Measurements from ENCODE around the gene PLXNA2.

The PLXNA2 gene

GRCh38 chr1:207996636-207997035, 247.5 kb downstream of the PLXNA2 start:
- no peak for TF ChIP-seq TAF1 (IDR thresholded peaks at IDR 0.05; ENCODE audit: borderline replicate concordance, insufficient read depth, low read length)
- TF ChIP-seq SIN3A (IDR thresholded peaks at IDR 0.05; ENCODE audit: borderline replicate concordance, insufficient read depth, low read length): no peak
- TF ChIP-seq POLR2AphosphoS5 (IDR thresholded peaks at IDR 0.05; ENCODE audit: low read depth, low read length): no peak
- no peak for TF ChIP-seq FOXP2 (optimal IDR thresholded peaks at IDR 0.05; ENCODE audit: borderline replicate concordance, extremely low read depth, extremely low read length, insufficient read depth)
- no peak for TF ChIP-seq REST (IDR thresholded peaks at IDR 0.05; ENCODE audit: insufficient read depth in 1 of 2, low read depth in 2 of 2, low read length in 2 of 2)

GRCh38 chr1:207995576-207995975, 248.6 kb downstream of the PLXNA2 start:
- TF ChIP-seq REST (IDR thresholded peaks at IDR 0.05; ENCODE audit: insufficient read depth in 1 of 2, low read depth in 2 of 2, low read length in 2 of 2): no peak
- TF ChIP-seq FOXP2 (optimal IDR thresholded peaks at IDR 0.05; ENCODE audit: borderline replicate concordance, extremely low read depth, extremely low read length, insufficient read depth): no peak

- TF ChIP-seq SIN3A (IDR thresholded peaks at IDR 0.05; ENCODE audit: borderline replicate concordance, insufficient read depth, low read length) (no peak), POLR2AphosphoS5 (IDR thresholded peaks at IDR 0.05; ENCODE audit: low read depth, low read length) (no peak), TAF1 (IDR thresholded peaks at IDR 0.05; ENCODE audit: borderline replicate concordance, insufficient read depth, low read length) (no peak), FOXP2 (optimal IDR thresholded peaks at IDR 0.05; ENCODE audit: borderline replicate concordance, extremely low read depth, extremely low read length, insufficient read depth) (no peak), REST (IDR thresholded peaks at IDR 0.05; ENCODE audit: insufficient read depth in 1 of 2, low read depth in 2 of 2, low read length in 2 of 2) (no peak)
Observed at GRCh38 chr1:207993477-207994445, 250.4 kb downstream of the PLXNA2 start.

GRCh38 chr1:207992677-207993236, 251.4 kb downstream of the PLXNA2 start:
- no peak for TF ChIP-seq FOXP2 (optimal IDR thresholded peaks at IDR 0.05; ENCODE audit: borderline replicate concordance, extremely low read depth, extremely low read length, insufficient read depth)

- TF ChIP-seq SIN3A (IDR thresholded peaks at IDR 0.05; ENCODE audit: borderline replicate concordance, insufficient read depth, low read length) (no peak), FOXP2 (optimal IDR thresholded peaks at IDR 0.05; ENCODE audit: borderline replicate concordance, extremely low read depth, extremely low read length, insufficient read depth) (no peak), POLR2AphosphoS5 (IDR thresholded peaks at IDR 0.05; ENCODE audit: low read depth, low read length) (no peak), REST (IDR thresholded peaks at IDR 0.05; ENCODE audit: insufficient read depth in 1 of 2, low read depth in 2 of 2, low read length in 2 of 2) (no peak), TAF1 (IDR thresholded peaks at IDR 0.05; ENCODE audit: borderline replicate concordance, insufficient read depth, low read length) (no peak)
Observed at GRCh38 chr1:207991583-207992026, 252.6 kb downstream of the PLXNA2 start.
